ENCODE results near the gene SMAP1.

Gene SMAP1

DNA sequence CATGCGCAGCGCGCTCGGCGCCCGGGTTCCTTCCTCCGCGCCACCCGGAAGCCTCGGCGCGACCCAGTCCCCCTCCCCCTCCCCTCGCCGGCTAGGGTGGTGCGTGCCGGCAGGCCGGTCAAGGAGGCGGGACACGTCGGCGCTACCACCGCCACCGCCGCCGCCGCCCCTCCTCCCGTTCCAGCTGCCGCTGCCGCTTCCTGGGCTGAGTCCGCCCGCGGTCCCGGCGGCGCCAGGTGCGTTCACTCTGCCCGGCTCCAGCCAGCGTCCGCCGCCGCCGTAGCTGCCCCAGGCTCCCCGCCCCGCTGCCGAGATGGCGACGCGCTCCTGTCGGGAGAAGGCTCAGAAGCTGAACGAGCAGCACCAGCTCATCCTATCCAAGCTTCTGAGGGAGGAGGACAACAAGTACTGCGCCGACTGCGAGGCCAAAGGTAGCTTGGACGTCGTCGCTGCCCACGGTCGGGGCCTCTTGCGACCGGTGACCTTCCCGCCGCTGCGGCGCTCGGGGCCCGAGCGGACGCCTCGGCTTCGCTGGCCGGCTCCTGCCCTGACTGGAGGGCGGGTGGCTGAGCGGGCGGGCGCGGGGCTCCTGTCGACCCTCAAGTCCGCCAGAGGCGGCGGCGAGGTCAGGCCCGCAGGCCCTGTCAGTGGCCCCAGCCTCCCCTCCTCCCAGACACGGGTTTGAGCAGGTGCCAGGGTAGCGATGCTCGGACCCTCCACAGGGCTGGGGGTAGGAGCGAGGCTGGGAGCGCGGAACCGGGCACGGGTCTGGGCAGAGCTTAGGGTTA, at the start of gene SMAP1:
Gene SMAP1 (plus strand): TSS at position 173 of the 788 bp plus-strand sequence. CDS start 141 bp downstream, at position 314.
- peak; percentile 77 to 78 for DNase-seq

- no peak for DNase-seq
Observed at GRCh38 chr6:70620746-70621145, 46.9 kb upstream of the SMAP1 start.

DNA sequence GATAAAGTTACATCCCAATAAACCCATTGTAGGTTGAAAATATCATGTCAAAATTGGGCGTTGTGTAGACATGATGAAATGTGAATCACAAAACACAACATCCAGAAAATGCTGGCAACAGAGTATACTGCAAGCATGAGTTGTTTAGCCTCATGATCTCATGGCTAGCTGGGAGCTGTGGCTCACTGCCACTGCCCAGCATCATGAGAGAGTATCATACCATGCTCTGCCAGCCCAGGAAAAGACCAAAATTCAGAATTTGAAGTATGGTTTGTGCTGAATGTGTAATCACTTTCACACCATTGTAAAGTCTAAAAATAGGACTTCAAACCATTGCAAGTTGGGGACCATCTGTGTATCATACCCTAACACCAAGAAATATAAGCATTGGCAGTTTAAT, 45.2 kb upstream of the SMAP1 start:
- no peak for DNase-seq

- DNase-seq, result no peak
Observed at GRCh38 chr6:70625436-70625835, 42.2 kb upstream of the SMAP1 start.

GRCh38 chr6:70627500-70628254, 40.0 kb upstream of the SMAP1 start:
- DNase-seq, result no peak

DNA sequence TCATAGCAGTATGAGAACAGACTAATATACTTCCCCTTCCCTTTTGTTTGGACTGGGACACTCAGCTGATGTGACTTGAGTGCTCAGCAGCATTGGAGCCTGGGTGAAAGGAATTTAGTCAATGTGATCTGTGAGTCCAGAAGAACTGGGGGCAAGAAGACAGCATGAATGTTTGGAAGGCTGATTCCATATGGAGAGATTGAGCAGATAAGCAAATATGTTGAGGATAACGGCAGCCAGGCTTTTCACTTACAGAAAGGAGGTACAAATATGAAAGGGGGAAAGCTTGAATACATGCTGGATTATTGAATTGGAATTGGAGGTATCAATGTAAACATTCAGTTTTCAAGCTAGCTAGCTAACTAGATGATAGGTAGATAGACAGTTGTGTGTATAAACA, 37.8 kb upstream of the SMAP1 start:
- DNase-seq, result no peak

DNA sequence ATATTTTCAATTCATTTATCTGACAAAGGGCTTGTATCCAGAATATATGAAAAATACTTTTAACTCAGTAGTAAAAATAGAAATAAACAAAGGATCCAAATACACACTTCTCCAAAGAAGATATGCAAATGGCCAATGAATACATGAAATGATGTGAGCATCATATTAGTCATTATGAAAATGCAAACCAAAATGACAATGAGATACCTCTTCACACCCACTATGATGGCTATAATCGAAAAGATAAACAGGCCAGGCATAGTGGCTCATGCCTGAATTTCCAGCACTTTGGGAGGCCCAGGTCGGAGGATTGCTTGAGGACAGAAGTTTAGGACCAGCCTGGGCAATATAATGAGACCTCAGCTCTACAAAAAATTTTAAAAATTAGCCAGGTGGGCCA, 33.8 kb upstream of the SMAP1 start:
- no peak for DNase-seq

DNA sequence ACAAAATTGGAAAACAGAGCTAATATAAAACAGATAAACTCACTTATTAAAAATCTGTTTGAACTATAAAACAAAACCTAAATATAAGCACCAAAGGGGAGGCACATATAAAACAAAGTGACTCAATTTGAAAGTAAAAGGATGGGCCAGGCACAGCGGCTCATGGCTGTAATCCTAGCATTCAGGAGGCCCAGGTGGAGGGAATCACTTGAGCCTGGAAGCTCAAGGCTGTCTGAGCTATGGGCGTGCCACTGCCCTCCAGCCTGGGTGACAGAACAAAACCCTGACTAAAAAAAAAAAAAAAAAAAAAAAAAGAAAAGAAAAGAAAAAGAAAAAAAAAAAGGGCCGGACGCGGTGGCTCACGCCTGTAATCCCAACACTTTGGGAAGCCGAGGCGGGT, 31.1 kb upstream of the SMAP1 start:
- no peak for DNase-seq

DNA sequence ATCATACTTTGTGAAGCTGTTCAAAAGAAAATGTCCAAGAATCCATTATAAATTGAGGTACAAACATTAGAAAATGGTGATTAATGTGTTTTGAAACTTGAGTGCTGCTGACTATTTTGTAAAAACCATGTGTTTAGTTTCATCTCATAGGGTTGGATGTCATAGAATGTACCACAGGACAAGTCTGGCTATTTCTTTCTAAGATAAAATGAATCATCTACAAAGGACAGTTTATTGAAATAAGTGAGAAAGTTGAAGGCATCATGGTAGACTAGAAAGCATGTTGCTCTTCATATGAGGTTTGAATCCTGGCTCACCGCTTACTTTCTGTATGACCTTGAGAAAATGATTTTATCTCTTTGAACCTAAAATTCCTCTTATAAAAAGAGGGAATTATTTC, 29.2 kb upstream of the SMAP1 start:
- DNase-seq, result no peak

DNA sequence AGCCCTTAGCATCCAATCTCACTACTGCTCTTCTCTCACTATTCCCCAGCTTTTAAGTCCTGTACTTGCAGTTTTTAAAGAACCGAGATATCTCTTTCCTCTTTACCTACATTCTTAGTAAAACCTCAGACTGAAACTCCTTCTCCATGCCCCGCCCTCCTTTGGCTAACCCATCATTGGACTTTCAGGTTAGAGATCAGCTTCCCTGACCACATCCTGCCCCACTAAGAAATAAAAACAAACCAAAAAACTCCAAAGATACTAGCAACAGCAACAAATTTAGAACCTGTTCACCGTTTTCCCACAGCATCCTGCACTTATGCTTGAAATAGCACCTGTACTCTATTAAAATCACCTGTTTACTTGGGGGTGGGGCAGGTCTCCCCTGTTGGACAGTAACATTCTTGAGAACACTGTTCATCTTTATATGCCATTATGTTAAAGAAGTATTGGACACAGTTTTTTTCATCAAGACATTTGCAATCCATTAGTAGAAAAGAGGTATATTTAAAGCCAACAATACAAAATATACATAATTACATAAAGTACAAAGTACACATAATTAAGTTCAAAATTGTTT, 16.3 kb upstream of the SMAP1 start:
- no peak for DNase-seq

DNA sequence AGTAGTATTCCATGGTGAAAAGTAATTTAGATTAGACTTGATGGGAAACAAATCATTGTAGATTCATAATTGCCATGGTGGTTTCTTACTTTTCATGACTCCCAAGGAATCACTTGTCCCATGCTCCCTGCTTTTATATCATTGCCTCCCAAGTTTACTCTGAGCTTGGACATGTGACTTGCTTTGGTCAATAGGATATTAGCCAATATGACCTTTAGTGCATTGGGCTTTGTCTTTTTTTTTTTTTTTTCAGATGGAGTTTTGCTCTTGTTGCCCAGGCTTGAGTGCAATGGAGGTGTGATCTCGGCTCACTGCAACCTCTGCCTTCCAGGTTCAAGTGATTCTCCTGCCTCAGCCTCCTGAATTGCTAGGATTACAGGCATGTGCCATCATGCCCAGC, 15.5 kb upstream of the SMAP1 start:
- no peak for DNase-seq

DNA sequence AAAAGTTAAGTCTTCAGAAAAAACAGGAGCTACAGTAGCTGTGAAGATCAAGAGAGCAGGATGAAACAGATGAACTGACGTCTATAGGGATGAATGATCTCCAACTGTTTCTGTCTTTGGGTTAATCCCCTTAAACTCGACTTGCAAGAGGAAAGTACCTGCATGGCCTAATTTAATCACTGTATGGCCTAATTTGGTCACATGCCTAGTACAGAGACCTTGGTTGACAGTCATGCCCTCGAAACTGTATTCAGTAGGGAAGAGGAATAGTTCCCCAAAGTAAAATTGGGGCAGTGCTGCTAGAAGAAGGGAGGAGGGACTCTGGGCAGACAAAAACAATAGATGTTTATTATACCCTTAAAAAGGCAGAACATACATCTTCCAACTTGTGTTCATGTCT, 10.0 kb upstream of the SMAP1 start:
- no peak for DNase-seq

DNA sequence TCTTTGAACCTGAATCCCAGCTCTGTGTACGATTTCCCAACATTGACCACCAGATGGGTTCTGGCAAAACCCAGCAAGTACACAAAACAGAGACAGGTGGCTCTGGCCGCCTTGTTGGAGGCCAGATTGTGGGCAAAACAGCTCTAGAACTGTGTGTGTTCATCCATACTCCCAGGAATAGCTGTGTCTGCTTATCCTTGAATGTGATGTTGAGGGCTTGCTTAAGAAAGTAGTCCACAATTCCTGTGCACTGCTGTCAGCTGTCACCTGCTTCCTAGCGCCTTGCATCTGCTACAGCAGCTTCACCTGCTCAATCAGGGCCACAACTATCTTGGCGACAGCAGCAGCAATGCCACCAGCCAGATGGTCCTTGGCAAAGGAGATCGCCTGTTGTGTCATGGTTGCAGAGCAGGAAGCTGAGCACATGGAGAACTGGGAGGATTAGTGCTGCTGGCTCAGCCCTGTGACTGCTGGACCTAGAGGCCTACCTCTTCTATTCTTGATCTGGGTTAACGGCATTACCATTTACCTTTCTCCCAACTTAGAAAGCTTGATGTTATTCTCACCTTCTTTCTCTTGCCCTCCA, 3.7 kb upstream of the SMAP1 start:
- DNase-seq, result no peak

DNA sequence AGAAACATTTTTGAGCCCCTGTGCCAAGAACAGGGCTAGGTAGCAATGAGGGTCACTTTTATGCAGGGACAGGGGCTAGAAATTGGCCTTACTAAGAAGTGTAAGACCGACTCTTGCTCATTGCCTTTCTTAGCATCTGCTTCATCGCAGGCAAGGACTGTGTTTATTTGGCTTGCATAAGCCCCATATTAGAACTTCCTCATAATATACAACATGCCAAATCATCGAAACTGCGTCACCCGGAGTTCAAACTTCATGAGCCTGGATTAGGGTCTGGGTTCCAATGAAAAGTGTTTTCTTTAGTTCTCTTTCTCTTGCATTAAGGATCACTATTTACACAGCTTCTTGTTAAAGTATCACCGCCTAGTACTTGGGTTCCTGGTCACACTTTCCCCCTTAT, 977 bp upstream of the SMAP1 start:
- no peak for DNase-seq

DNA sequence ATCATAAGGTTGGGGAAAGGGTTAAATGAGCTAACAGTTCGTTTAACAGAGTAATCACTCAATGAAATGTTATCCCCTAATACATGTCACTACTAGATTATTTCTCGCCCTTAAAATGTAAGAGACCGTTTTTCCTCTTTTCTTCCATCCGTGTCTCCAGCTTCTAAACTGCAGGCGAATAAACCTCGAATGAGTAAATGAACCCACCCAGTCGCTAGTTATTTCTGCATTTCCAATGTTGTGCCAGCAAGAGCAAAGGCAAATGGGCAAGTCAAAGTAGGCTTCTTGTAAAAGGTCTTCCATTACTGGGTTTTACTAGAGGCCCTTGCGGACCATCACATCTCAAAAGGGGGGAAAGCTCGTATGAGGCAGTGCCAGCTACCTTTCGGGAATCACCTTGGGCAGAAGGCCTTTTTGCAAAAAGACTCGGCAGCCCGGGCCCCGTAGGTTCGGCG, 400 bp upstream of the SMAP1 start:
- peak in 1 of 2 experiments; percentile 72 for DNase-seq

DNA sequence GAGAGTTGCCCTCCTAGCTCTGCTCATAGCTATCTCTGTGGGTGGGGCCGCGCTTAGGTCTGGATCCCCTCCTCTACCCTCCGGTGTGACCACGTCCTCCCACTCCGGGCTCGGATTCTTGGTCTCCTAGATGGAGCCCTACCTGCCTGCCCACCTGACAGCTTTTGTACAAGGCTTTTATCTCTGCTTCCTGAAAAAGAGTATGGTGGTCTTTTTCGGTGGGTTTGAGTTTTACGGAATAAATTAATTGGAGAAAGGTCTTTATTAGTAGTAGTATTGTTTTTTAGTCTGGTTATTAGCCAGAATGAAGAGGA, 773 bp downstream of the SMAP1 start:
- DNase-seq, result peak; percentile 48 to 49

GRCh38 chr6:70669133-70669532, 1.4 kb downstream of the SMAP1 start:
- DNase-seq, result no peak

- no peak for DNase-seq
Observed at GRCh38 chr6:70672549-70672948, 4.9 kb downstream of the SMAP1 start.

- DNase-seq, result no peak
Observed at GRCh38 chr6:70673054-70673453, 5.4 kb downstream of the SMAP1 start.

DNA sequence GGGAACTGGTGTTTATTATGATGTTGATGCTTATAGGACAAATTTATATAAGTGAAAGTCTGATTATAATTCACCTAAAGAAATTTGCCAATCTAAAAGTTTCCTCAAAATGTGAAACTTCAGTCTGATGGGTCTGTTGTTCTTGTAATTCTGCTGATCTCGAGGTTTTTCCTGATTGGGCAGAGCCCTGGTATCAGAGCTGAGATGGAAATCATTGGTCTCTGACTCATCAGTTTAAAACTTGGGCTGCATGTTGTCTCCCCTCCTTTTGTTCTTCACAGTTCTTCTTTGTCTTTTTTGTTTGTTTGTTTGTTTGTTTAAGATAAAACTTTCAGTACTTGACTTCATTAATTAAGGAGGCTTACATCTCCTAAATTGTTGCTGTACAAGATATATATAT, 5.9 kb downstream of the SMAP1 start:
- DNase-seq, result no peak

DNA sequence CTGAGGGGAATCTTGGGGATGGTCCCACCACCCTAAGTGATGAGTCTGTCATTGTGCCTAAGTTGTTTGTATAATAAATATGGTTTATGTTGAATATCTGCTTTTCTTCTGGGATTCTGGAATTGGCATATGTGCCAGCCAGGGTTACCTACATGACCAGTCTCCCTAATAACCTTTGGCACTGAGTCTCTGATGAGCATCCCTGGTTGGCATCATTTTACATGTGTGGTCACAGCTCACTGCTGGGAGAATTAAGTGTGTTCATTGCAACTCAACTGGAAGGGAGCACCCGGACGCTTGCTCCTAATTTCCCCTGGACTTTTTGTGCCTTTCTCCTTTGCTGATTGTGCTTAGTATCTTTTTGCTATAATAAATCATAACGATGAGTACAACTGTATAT, 8.1 kb downstream of the SMAP1 start:
- no peak for DNase-seq

DNA sequence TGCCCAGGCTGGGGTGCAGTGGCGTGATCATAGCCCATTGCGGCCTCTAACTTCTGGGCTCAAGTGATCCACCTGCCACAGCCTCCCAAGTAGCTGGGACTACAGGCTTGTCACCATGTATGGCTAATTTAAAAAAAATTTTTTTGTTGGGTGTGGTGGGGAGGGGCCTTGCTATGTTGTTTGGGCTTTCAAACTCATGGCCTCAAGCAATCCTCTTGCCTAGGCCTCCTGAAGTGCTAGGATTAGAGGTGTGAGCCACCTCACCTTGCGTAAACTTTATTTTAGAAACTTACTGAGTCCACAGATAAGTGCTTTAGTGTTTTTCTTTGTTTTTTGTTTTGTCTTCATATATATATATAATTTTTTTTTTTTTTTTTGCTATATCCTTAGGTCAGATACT, 9.1 kb downstream of the SMAP1 start:
- DNase-seq, result no peak

GRCh38 chr6:70680396-70680795, 12.7 kb downstream of the SMAP1 start:
- no peak for DNase-seq

Measured in Kasumi-1 (cell line).